HG03378 (cell line): ENCODE data around the gene RFXAP.
"Not testable (repeated sequence)": the region's sequence is repeated elsewhere in the genome, so short reads cannot be mapped to it uniquely, and the experiment has no call there.

Experiments used
- ATAC-seq: cut with Tn5 transposase; IDR thresholded peaks from one replicate; pipeline ENCODE4 v1.9.1; 2021; ENCODE audit warnings: mild to moderate bottlenecking, moderate library complexity; ENCODE audit not compliant: unreplicated experiment

RFXAP gene

GRCh38 chr13:36818804-36819738, at the start of gene RFXAP:
TSS of gene RFXAP (plus strand) at chr13:36819222. CDS start at chr13:36819358, 136 bp downstream.
- ATAC-seq = peak; percentile 70

- no peak for ATAC-seq
Measured at GRCh38 chr13:36769545-36769944, 49.5 kb upstream of the RFXAP start.

- no peak for ATAC-seq
Measured at GRCh38 chr13:36770741-36771140, 48.3 kb upstream of the RFXAP start.

- no peak for ATAC-seq
Measured at GRCh38 chr13:36772853-36773252, 46.2 kb upstream of the RFXAP start.

- no peak for ATAC-seq
Measured at GRCh38 chr13:36774931-36775330, 44.1 kb upstream of the RFXAP start.

- no peak for ATAC-seq
Measured at GRCh38 chr13:36776175-36776574, 42.8 kb upstream of the RFXAP start.

- peak; percentile 56 for ATAC-seq
Measured at GRCh38 chr13:36778083-36778671, 40.8 kb upstream of the RFXAP start.

- no peak for ATAC-seq
Measured at GRCh38 chr13:36783890-36784289, 35.1 kb upstream of the RFXAP start.

GRCh38 chr13:36786175-36786574, 32.8 kb upstream of the RFXAP start:
- not testable (repeated sequence) for ATAC-seq

GRCh38 chr13:36787181-36787580, 31.8 kb upstream of the RFXAP start:
- ATAC-seq = no peak

GRCh38 chr13:36788276-36788675, 30.7 kb upstream of the RFXAP start:
- ATAC-seq = no peak

- ATAC-seq = no peak
Measured at GRCh38 chr13:36789061-36789460, 30.0 kb upstream of the RFXAP start.

GRCh38 chr13:36789730-36790129, 29.3 kb upstream of the RFXAP start:
- ATAC-seq = no peak

- no peak for ATAC-seq
Measured at GRCh38 chr13:36794706-36795105, 24.3 kb upstream of the RFXAP start.

- ATAC-seq = no peak
Measured at GRCh38 chr13:36795463-36795862, 23.6 kb upstream of the RFXAP start.

- ATAC-seq = no peak
Measured at GRCh38 chr13:36796052-36796451, 23.0 kb upstream of the RFXAP start.

- no peak for ATAC-seq
Measured at GRCh38 chr13:36801035-36801434, 18.0 kb upstream of the RFXAP start.

- no peak for ATAC-seq
Measured at GRCh38 chr13:36804588-36804987, 14.4 kb upstream of the RFXAP start.

- peak; percentile 75 for ATAC-seq
Measured at GRCh38 chr13:36806102-36806501, 12.9 kb upstream of the RFXAP start.

GRCh38 chr13:36807616-36808015, 11.4 kb upstream of the RFXAP start:
- no peak for ATAC-seq

- no peak for ATAC-seq
Measured at GRCh38 chr13:36813225-36813624, 5.8 kb upstream of the RFXAP start.

- ATAC-seq = no peak
Measured at GRCh38 chr13:36814465-36814864, 4.6 kb upstream of the RFXAP start.
